NCI-H1105 (cell line): ENCODE data around the gene RAD51B.
"Not testable (repeated sequence)": the region's sequence is repeated elsewhere in the genome, so short reads cannot be mapped to it uniquely, and the experiment has no call there.

Experiments used
- DNase-seq: peaks from one replicate; lab custom pipeline; 2025; lab: John Stamatoyannopoulos, UW

The RAD51B gene

DNA sequence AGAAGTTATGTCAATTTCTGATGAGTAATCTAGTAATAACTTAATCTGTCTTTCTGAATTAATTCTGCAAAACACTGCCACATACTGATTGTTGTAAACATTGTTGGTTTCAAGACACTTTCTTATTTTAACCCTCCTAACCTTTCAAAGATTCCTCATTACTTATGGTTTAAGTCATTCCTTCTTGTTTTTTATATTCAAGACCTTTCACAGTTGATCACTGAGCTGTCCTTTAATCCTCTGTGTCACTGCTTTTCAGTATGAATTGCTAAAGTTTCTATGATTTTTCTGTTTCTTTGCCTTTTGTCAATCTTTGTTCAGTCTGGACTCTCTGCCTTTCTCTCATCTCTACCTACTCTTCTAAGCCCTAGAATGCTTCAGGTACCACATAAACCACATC lies 164.7 kb downstream of the RAD51B start:
- DNase-seq = no peak

DNA sequence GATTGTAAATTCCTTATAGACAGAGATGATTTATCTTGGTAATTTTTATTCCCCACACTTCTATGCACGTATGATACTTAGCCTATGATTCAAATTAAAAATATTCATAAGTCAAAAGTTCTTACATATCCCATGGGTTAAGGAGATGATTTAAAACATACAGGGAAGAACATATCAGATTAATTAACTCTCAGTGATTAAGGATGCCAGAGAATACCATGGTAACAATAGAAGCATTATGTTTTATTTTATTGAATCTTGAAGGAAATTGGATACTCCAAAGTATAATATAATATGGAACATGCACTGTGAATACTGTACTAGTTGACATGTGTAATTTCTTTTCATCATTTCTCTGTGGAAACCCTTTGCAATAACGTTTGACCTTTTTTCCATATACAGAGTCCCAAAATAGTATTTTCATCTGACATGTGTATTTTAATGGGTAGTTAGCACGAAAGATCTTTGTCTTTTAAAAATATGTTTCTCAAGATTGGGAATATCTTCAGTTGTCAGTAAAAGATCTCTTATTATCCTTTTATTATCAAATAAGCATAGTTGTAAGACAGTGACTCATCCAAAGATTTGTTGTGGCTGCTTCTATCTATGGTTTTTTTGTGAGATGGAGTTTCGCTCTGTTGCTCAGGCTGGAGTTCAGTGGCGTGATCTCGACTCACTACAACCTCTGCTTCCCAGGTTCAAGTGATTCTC lies 166.7 kb downstream of the RAD51B start:
- DNase-seq = no peak

DNA sequence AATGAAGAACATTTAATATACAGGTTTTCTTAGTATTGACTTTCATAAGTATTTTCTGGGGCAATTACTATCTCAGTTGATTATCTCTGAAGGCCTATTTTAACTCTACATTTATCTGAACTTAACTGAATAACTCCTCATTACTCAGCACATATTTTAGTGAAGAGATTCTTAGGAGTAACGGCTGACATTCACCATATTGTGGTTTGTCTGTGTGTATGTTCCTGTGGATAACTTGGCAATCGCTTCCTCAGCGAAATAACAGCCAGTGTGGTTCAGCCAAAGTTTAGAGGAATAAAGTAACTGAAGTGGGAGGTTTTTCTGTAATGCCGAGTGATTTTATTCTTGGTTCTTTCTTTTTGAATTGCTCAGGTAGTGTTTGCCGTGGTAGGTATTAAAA lies 168.0 kb downstream of the RAD51B start:
- no peak for DNase-seq

DNA sequence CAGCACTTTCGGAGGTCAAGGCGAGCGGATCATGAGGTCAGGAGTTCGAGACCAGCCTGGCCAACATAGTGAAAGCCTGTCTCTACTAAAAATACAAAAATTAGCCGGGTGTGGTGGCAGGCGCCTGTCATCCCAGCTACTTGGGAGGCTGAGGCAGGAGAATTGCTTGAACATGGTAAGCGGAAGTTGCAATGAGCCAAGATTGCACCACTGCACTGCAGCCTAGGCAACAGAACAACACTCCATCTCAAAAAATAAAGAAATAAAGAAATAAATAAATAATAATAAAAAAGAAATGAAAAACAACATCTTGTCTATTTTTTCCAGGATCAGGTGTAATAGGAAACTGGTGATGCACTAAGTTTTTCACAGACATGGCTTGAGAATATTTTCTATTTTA lies 168.6 kb downstream of the RAD51B start:
- DNase-seq = not testable (repeated sequence)

DNA sequence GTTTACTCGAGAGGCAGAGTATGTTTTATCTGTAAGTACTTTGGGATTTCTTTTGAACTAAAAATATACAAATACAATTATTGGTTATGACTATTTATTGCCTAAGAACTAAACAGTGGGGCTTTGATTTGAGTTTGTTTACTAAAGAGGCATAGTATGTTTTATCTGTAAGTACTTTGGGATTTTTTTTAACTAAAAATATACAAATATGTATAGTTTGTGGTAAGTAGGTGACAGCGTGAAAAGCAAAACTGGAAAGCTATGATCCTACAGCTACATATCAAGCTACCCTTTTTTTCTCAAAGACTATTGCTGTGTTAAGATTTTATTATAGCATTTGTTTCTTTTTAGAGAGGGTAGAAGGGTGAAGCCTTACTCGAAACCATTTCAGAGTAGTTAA lies 171.0 kb downstream of the RAD51B start:
- DNase-seq = no peak

DNA sequence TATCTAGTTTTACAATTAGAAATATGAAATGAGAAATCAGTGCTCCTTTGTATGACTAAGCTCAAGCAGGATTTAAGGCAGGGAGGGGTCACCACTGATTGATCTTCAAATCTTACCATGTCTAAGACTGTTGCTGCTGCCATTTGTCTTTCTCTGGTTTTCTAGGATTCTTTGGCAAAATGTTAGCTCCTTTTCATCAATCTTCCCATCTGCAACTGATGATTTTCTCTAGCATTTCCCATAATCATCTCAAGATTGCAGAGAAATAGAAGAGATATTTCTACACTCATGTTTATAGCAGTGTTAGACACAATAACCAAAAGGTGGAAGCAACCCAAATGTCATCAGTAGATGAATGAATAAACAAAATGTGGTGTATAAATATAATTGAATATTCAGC lies 175.0 kb downstream of the RAD51B start:
- DNase-seq = no peak

DNA sequence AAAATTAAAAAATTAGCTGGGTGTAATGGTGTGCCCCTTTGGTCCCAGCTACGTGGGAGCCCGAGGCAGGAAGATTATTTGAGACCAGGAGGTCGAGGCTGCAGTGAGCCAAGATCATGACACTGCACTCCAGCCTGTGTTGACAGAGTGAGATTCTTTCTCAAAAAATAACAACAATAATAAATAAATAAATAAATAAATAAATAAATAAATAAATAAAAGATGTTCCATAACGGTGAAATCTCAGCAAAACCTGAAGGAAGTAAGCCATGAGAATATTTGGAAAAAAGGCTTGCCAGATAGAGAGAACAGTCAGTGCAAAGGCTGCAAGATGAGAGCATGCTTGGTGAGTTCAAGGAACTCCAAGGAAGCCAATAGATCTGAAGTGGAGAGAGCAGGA lies 176.7 kb downstream of the RAD51B start:
- DNase-seq = no peak

DNA sequence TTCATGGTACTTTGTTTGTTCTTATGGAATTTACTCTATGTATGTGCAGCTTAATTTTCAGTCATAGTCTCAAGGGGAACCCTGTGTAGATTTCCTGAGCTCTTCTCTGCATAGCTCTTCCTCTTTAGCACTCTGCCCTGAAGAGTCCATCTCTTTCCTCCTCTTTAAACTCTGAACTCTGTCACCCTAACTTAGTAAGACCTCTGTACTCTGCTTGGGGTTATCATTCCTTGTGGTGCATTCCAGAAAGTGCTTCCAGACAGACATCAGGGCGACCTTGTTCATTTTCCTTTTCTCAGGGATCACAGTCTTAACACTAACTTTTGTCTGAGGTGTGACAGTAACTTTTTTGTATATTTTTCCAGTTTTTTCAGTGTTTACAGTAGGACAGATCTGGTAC lies 179.3 kb downstream of the RAD51B start:
- no peak for DNase-seq

DNA sequence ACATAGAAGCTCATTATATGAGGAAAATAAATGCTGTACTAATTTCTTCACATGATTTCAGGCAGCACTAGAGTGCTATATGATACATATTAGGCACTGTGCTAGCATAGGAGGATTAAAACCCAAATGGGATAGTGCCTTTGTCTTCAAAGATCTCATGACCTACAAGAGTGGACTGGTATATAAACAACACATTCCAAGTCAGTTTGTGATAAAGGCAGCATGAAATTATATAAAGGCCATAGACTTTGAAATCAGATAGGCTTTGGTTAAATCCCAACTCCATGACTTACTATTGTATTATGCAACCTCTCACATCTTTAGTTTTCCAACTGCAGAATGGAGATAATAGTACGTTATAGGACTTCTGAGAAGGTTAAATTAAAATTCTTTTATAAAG lies 179.7 kb downstream of the RAD51B start:
- DNase-seq = no peak

DNA sequence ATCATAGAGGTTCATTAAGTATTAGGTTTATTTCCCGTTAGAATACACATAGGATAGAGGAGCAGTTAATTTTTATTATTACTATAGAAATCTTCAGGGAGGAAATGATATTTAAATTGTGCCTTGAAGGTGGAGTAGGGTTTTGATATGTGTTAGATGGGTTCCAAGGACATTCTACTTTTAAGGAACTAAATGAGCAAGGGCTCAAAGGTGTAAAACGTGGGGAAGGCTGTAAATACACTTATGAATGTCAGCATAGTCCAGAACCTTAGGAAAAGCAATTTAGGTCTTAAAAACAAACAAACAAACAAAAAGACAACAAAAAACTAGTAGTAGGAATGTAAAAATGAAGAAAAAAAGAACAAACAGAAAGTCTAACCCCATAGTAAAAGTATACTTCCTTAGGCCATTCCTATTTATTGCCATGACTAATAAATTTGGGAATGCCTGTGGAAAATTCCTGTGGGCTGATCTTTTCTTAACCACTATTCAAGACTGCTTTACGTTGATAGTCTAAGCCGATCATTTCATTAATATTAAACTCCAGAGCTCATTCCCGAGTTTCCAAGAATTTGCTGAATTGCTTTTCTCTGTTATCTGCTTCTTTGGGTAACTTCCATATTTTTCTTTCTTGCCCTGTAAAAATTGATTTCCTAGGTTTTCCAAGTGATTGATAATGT lies 180.3 kb downstream of the RAD51B start:
- no peak for DNase-seq

DNA sequence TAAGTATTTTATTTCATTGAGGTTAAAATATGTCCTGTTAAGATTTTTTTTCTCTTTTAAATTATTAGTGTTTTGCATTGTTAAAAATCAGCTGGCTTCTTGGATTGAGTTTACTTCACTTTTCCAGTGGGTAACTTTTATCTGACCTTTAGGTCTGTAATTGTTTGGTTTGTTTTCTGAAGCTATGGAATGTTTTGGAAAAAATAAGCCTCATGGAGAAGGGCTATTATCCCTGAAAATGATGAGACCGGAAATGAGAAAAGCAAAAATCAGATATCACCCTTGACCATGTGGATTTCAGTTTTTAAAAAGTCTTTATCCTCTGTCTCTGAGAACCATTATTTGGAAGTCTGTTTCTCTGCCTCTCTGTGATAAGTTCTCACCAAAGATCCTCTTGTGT lies 180.9 kb downstream of the RAD51B start:
- no peak for DNase-seq

DNA sequence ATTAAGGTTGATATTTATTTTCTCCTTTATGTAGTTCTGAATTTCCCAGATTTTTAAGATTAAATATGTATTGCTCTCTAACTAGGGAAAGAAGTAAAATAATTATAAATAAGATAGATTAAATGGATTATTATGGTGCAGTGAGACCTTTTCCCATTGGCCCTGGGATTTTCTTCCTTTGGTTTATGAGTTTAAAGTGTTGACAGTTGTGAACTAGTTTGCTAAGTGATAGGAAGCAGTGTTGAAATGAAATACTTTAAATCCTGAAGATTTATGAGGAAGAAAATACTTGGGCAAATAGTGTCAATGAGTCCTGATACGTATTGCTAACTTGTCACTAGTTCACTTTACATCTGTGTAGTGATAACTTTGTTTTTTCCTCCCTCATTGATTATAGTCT lies 188.9 kb downstream of the RAD51B start:
- DNase-seq = no peak

DNA sequence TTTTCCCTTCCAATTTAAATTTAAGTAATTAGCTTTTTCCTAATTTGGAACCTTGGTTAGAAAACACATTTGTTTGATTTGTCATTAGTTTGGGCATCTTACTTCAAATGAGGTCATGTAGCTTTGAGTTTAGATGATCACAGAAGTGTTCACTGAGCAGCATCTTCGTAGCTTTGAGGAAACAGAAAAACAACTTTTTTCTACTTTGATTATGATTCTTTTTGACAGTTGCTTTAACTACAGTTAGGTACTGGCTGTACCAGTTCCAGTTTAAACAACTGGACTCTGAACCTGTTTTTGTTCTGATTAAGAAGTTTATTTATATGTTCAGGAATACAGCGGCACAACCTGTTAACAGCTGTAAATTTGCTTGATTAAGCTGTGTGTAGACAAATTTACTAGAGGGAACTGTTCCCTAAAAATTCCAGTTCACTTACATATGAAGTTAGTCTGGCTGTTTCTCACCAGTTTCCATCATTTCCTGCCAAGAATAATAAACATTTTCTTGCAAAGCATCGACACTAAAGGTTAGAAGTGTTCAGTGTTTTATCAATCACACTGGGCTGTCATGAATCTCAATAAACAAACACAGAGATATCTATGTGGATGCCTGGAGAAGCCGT lies 191.9 kb downstream of the RAD51B start:
- no peak for DNase-seq

DNA sequence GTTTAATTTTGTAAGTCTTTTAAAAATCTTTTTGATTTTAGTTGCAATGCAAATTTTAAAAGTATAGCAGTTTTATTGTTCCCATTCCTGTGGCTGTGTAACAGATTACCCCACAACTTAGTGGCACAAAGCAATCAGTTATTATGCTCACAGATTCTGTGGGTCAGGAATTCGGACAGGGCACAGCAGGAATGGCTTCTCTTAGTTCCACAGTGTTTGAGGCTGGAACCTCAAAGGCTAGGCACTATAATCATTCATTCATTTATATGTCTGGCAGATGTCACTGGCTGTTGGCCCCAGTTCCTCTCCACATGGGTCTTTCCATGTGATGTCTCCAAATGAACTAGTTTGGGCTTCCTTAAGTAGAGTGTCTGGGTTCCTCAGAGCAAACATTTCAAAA lies 193.3 kb downstream of the RAD51B start:
- DNase-seq = no peak

DNA sequence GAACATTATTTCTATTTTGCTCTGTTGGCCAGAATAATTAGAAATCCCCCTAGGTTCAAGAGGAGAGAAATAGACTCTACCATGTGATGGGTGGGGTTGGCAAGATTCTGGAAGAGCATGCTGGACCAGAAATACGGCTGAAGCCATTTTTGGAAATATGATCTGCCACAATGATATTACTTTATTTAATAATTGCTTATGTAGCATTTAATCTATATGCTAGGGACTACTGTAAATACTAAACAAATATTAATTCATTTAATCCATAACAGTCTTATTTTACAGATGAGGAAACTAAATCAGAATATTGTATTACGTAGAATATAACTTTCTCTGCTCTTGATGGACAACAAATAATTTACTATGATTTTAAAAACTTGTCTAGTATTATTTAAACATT lies 193.7 kb downstream of the RAD51B start:
- no peak for DNase-seq

DNA sequence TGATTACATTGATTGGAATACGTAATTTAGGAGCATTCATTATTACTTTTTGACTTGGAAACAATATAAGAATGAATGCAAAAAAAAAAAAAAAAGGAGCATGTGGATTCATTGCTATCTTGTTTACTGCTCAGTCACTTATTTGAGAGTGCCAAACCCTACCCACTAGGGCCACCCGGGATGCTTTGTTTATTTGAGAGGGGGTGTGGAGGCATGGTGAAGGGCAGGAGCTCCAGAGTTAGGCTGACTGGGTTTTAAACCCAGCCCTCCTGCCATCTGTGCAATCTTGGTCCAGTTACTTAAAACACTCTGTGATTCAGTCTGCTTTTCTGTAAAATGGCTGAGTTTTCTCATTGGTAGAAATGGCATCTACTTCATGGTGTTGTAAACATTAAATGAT lies 195.2 kb downstream of the RAD51B start:
- no peak for DNase-seq

DNA sequence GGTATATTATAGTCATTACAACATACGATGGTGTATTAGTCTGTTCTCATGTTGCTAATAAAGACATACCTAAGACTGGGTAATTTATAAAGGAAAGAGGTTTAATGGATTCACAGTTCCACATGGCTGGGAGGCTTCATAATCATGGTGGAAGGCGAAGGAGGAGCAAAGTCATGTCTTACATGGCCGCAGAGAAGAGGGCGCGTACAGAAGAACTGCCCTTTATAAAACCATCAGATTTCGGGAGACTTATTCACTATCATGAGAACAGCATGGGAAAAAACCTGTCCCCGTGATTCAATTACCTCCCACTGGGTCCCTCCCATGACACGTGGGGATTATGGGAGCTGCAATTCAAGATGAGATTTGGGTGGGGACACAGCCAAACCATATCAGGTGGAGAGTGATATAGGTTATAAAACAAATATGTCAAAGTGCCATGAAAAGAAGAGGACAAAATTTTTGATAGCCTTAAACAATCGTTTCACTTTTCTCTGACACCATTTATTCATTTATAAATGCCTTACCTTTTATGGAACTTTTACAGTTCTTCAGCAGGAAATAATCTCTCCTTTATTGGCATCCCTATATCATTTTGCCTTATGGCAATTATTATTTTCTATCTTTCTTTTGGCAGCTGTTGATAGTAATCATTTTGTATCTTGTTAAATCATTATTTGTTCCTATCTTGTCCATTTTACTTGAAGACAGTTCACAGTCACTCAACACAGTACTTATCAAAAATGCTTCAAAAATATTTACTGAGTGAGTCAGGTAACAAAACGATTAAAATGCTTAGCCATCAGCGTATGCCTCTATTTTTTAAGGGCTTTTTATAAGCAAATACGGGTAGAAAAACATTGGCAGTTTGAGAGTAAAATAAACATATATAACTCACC lies 196.0 kb downstream of the RAD51B start:
- no peak for DNase-seq

DNA sequence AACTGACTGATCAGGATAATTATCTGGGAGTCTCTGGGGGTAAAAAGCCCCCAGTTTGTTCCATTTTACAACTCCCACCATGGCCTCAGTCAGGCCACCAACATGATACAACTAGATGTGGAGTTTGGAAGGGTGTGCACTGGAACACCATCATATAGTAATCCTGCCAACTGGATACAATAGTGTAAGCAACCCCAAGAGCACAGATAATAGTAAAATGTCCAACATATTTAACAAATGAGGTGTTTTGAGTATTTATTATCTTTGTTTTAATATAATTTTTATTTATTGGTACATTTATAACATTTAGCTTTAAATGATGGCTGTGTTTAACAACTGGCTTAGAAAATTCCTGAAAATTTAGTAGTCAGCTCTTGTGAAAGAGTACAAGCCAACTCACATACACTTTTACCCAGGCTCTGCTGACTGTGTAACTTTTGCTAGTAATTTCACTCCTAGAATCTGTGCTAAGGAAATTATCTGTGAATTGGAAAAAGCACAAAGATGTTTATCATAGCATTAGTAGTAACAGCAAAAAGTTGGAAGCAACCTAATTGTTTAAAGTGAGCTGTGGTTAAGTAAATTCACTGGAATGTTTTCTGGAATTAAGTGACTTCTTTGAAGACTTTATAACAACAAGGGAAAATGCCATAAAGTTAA lies 196.8 kb downstream of the RAD51B start:
- no peak for DNase-seq

DNA sequence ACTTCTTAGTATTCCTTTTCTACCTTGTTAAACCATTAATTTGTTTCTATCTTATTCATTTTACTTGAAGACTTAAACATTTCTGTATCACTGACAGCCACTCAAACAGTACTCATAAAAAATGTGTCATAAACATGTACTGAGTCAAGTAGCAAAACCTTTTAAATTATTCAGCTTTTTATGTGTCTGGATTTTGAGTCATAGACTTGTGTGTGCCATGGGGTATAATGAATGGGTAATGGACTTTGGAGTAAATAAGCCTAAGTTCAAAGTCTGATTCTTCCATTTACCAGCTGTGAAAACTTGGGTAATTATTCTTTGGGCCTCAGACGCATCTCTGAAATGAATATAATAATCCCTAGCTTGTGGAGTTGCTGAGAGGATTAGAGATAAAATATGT lies 199.0 kb downstream of the RAD51B start:
- DNase-seq = no peak

DNA sequence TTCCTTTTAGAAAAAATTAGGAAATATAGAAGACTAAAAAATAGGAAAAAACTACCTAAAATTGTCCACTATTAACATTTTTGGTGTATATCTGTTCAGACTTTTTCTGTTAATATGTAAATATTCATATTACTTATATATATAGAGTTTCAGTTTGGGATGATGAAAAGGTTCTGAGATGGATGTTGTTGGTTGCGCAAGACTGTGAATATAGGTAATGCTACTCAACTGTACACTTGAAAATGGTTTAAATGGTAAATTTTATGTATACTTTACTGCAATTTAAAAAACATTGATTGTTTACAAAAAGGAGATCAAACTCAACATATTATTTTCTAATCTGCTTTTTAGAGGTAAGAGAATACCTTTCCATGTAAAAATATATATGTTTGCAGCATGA lies 200.9 kb downstream of the RAD51B start:
- no peak for DNase-seq

DNA sequence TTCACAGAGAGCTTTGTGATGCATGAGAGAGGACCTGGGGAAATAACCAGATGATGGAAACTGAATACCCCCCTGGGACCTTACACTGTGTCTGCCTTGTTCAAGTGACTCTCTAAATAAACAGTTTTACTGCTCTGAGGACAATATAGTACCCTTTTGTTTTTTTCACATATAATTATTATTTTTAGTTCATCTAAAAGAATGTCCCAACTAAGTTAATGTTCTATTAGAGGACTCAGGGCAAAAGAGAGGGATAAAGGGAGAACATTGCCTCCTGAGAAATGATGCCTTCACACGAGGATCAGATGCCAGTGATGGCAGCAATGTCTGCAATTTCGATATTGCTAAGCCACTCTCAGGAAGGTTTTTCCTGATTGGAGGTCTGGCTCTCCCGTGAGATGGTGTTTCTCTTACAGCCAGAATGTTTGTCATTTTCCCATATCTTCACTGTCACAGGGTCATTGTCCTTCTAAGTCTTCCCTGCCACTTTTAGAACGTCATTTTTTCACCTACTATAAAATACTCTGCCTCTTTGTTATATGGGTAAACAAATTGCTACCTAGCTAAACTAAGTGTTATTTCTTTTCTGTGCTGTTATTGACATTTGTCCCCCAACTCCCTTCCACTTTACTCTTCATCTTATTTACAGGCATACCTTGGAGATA lies 201.6 kb downstream of the RAD51B start:
- peak; percentile 9 for DNase-seq
